Measurements from ENCODE around the gene DHPS.
"Not testable (repeated sequence)": the region's sequence is repeated elsewhere in the genome, so short reads cannot be mapped to it uniquely, and the experiment has no call there.

Gene DHPS

DNA sequence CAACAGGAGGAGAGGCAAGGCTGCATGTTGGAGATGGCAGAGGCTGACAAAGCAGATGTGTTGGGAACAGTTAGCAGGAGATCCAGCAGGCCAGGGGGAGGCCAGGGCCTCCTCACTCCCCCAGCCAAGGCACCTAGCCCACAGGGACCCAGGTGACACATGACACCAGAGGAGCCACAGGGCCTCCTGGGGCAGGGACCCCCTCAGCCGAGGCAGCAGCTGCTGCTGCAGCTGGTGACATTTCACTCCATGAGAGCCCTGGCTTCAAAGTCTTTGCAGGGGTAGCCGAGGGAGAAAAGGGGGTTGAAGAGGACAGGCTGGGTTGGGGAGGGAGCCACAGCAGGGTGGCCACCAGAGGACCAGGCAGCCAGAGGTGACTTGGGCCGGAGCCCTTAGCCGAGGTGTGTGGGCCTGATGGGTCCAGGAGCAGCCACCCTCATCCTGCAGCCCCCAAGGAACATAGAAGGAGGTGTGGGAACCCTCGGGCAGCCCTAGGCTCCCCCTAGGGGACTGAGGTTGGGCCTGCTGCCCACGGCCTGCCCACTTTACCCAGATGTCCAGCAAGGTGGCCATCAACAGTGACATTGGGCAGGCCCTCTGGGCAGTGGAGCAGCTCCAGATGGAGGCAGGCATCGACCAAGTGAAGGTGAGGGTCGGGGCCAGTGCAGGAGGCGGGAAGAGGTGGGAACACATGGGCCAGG, 6.0 kb upstream of the DHPS start, which contains the start of gene GNG14:
Gene GNG14 (plus strand): TSS at position 503 of the 701 bp plus-strand sequence. CDS start 51 bp downstream, at position 554.
- Histone ChIP-seq H3K9ac (ENCODE audit: low read depth, low read length) (no peak within 1 kb of the TSS), H3K27ac (ENCODE audit: low read length) (no peak within 1 kb of the TSS), H3K27me3 (ENCODE audit: insufficient read depth, low read length) (no peaks in the 10 kb centered on the region)

DNA sequence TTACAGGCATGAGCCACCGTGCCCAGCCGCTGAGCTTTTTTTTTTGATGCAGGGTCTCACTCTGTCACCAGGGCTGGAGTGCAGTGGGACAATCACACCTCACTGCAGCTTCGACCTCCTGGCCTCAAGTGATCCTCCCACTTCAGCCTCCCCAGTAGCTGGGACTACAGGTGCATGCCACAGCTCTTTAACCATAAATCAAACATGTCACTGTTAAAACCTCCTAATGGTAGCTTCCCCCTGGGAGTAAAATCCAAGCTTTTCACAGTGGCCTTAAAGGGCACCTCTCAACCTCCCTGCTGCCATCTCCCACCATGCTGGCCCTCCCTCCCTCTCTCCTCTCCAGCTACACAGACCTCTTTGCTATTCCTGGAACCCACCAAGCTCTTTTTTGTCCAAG, 4.2 kb upstream of the DHPS start:
- no peak overlapping the region for H3K27ac ChIP-seq (ENCODE audit: low read length)

More for the DNA sequence above, 6.0 kb upstream of the DHPS start, which contains the start of gene GNG14:
- Histone ChIP-seq H3K9me3 (ENCODE audit: insufficient read depth, low read depth, low read length) (no peaks in the 10 kb centered on the region), H3K4me1 (ENCODE audit: insufficient read depth, low read length) (no peaks in the 10 kb centered on the region), H3K36me3 (ENCODE audit: insufficient read depth, low read depth, low read length) (no peaks in the 10 kb centered on the region), H3K4me3 (ENCODE audit: low read length) (no peak within 1 kb of the TSS)

DNA sequence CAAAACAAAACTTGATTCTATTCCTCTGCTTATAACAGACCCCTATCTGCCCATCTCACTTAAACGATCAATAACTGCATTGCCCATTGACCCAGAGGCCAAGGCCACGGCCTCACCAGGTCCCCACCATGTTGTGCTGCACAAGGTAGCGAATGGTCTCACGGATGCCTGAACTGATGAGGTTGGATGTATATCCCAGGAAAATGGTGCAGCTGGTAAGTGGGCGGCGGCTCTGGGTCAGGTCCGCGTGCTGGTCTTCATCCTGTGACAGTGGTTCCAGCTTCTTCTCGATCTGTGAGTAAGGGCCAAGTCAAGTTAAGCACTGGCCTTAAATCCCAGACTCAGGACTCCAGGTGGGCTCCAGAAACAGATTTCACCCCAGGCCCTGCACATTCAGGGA, 1.6 kb downstream of the DHPS start:
- no peak overlapping the region for H3K4me3 ChIP-seq (ENCODE audit: low read length)
- H3K9me3 ChIP-seq (ENCODE audit: insufficient read depth, low read depth, low read length) = no peaks in the 10 kb centered on the region
- H3K9ac ChIP-seq (ENCODE audit: low read depth, low read length) = no peak overlapping the region
- no peaks in the 10 kb centered on the region for H3K27me3 ChIP-seq (ENCODE audit: insufficient read depth, low read length)
- no peak overlapping the region for H3K27ac ChIP-seq (ENCODE audit: low read length)
- H3K36me3 ChIP-seq (ENCODE audit: insufficient read depth, low read depth, low read length) = peaks cover 49% of the 10 kb centered on the region
- no peaks in the 10 kb centered on the region for H3K4me1 ChIP-seq (ENCODE audit: insufficient read depth, low read length)

More for the DNA sequence above, 4.2 kb upstream of the DHPS start:
- no peaks in the 10 kb centered on the region for H3K36me3 ChIP-seq (ENCODE audit: insufficient read depth, low read depth, low read length)
- H3K9me3 ChIP-seq (ENCODE audit: insufficient read depth, low read depth, low read length) = no peaks in the 10 kb centered on the region
- H3K4me3 ChIP-seq (ENCODE audit: low read length) = no peak overlapping the region
- H3K9ac ChIP-seq (ENCODE audit: low read depth, low read length) = no peak overlapping the region
- H3K27me3 ChIP-seq (ENCODE audit: insufficient read depth, low read length) = no peaks in the 10 kb centered on the region
- H3K4me1 ChIP-seq (ENCODE audit: insufficient read depth, low read length) = no peaks in the 10 kb centered on the region

DNA sequence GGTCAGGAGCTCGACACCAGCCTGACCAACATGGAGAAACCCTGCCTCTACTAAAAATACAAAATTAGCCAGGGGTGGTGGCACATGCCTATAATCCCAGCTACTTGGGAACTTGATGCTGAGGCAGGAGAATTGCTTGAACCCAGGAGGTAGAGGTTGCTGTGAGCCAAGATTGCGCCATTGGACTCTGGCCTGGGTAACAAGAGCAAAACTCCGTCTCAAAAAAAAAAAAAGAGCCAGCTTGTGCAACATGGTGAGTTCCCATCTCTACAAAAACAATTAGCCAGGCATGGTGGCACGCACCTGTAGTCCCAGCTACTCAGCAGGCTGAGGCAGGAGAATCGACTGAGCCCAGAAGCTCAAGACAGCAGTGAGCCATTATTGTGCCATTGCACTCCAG, 3.6 kb downstream of the DHPS start:
- not testable (repeated sequence) for H3K9ac ChIP-seq (ENCODE audit: low read depth, low read length); H3K27me3 ChIP-seq (ENCODE audit: insufficient read depth, low read length); H3K4me1 ChIP-seq (ENCODE audit: insufficient read depth, low read length); H3K27ac ChIP-seq (ENCODE audit: low read length); H3K9me3 ChIP-seq (ENCODE audit: insufficient read depth, low read depth, low read length); H3K4me3 ChIP-seq (ENCODE audit: low read length)
- H3K36me3 ChIP-seq (ENCODE audit: insufficient read depth, low read depth, low read length) = peaks cover 65% of the 10 kb centered on the region

DNA sequence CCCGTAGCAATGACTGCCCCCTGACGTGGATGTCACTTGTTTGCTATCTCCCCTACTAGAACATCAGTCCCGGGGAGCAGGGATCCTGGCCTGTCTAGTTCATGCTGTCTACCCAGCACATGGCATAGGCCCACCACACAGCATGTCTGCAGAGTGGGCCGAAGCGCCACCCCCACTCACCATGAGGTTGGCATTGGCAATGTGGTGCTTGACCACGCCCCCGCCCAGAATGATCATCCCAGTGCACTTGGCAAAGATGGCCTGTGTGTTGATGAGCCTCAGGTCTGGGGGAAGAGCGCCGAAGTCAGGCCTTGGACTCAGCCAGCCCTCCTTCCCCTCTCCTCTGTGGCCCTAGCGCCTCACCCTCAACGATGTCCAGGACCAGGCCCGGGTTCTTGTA, 4.8 kb downstream of the DHPS start:
- Histone ChIP-seq H3K27ac (ENCODE audit: low read length) (no peak overlapping the region), H3K9ac (ENCODE audit: low read depth, low read length) (no peak overlapping the region), H3K4me1 (ENCODE audit: insufficient read depth, low read length) (no peaks in the 10 kb centered on the region), H3K36me3 (ENCODE audit: insufficient read depth, low read depth, low read length) (peaks cover 74% of the 10 kb centered on the region), H3K9me3 (ENCODE audit: insufficient read depth, low read depth, low read length) (no peaks in the 10 kb centered on the region), H3K4me3 (ENCODE audit: low read length) (no peak overlapping the region), H3K27me3 (ENCODE audit: insufficient read depth, low read length) (no peaks in the 10 kb centered on the region)

DNA sequence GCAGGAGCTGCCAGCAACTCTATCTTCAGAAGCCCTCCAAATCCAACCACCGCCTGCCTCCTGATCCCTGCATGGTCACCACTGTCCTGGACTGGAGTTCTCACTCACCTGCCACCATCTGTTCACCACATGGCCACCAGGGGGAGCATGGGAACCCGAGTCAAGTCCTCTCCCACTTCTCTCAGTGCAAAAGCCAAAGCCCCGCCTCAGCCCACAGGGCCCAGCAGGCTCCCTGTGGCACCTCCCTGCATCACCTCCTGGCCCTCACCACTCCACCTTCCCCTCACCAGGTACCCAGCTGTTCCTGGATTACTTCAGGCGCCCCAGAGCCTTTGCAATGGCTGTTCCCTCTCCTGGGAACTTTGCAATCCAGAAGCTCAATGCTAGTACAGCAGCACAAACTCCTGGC, 5.3 kb downstream of the DHPS start:
- Histone ChIP-seq H3K27ac (ENCODE audit: low read length) (no peak overlapping the region), H3K27me3 (ENCODE audit: insufficient read depth, low read length) (no peaks in the 10 kb centered on the region), H3K9me3 (ENCODE audit: insufficient read depth, low read depth, low read length) (no peaks in the 10 kb centered on the region), H3K36me3 (ENCODE audit: insufficient read depth, low read depth, low read length) (peaks cover 74% of the 10 kb centered on the region), H3K4me1 (ENCODE audit: insufficient read depth, low read length) (no peaks in the 10 kb centered on the region), H3K9ac (ENCODE audit: low read depth, low read length) (no peak overlapping the region), H3K4me3 (ENCODE audit: low read length) (no peak overlapping the region)

DNA sequence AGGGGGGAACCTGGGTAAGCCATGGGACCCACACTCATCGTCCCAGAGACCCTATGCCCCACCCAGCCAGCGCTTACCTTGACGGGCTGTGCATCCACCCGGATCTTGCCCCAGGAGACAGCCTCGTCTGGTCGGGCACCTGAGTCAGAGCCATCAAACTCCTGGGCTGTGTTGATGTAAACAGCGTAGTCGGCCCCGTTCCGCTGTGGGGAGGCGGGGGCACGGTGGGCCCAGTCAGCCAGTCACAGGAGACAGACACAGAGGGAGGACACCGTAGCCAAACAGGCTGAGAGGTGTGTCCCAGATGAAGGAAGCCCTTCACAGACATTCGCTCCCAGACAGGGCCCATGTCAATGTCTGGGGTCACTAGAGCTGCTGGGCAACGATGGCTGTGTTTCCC, 5.7 kb downstream of the DHPS start:
- no peak overlapping the region for H3K4me3 ChIP-seq (ENCODE audit: low read length)
- no peaks in the 10 kb centered on the region for H3K4me1 ChIP-seq (ENCODE audit: insufficient read depth, low read length)
- no peak overlapping the region for H3K9ac ChIP-seq (ENCODE audit: low read depth, low read length)
- no peaks in the 10 kb centered on the region for H3K9me3 ChIP-seq (ENCODE audit: insufficient read depth, low read depth, low read length)
- no peaks in the 10 kb centered on the region for H3K27me3 ChIP-seq (ENCODE audit: insufficient read depth, low read length)
- no peak overlapping the region for H3K27ac ChIP-seq (ENCODE audit: low read length)
- peaks cover 75% of the 10 kb centered on the region for H3K36me3 ChIP-seq (ENCODE audit: insufficient read depth, low read depth, low read length)

DNA sequence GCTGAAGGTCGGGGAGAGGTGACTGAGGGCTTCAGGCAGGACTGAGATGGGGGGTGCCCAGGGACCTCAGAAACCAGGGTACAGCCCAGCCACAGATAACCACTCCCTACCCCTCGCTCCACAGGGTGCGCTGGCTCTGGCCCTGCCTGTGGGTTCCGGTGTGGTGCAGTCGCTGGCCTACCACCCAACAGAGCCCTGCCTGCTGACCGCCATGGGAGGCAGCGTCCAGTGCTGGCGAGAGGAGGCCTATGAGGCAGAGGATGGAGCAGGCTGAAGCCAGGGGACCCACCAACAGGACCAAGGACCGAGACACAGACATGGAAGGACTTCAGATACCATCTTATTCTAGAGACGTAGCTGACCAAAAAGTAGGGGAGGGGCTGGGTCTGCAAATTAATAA, 6.3 kb downstream of the DHPS start:
- Histone ChIP-seq H3K4me1 (ENCODE audit: insufficient read depth, low read length) (0 out of 2 replicates have a peak, but pooled peaks cover 3% of the 10 kb centered on the region), H3K27me3 (ENCODE audit: insufficient read depth, low read length) (no peaks in the 10 kb centered on the region), H3K9ac (ENCODE audit: low read depth, low read length) (no peak overlapping the region), H3K36me3 (ENCODE audit: insufficient read depth, low read depth, low read length) (peaks cover 80% of the 10 kb centered on the region), H3K4me3 (ENCODE audit: low read length) (no peak overlapping the region), H3K27ac (ENCODE audit: low read length) (no peak overlapping the region), H3K9me3 (ENCODE audit: insufficient read depth, low read depth, low read length) (no peaks in the 10 kb centered on the region)

DNA sequence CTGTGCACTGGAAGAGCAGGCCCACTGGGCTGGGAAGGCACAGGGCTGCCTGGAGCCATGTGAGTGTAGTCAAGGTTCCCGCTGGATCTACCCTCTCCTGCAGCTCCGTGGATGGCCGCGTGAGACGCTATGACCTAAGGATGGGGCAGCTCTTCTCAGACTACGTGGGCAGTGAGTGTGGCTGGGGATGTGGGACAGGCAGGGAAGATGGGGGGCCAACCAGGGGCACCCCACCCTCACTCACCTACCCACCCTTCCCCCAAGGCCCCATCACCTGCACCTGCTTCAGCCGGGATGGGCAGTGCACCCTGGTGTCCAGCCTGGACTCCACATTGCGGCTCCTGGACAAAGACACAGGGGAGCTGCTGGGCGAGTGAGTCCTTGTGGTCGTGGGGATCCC, 8.9 kb downstream of the DHPS start:
- H3K4me1 ChIP-seq (ENCODE audit: insufficient read depth, low read length) = 0 out of 2 replicates have a peak, but pooled peaks cover 5% of the 10 kb centered on the region
- no peak overlapping the region for H3K4me3 ChIP-seq (ENCODE audit: low read length)
- no peaks in the 10 kb centered on the region for H3K27me3 ChIP-seq (ENCODE audit: insufficient read depth, low read length)
- H3K9me3 ChIP-seq (ENCODE audit: insufficient read depth, low read depth, low read length) = no peaks in the 10 kb centered on the region
- H3K9ac ChIP-seq (ENCODE audit: low read depth, low read length) = no peak overlapping the region
- H3K36me3 ChIP-seq (ENCODE audit: insufficient read depth, low read depth, low read length) = peaks cover 57% of the 10 kb centered on the region
- no peak overlapping the region for H3K27ac ChIP-seq (ENCODE audit: low read length)

DNA sequence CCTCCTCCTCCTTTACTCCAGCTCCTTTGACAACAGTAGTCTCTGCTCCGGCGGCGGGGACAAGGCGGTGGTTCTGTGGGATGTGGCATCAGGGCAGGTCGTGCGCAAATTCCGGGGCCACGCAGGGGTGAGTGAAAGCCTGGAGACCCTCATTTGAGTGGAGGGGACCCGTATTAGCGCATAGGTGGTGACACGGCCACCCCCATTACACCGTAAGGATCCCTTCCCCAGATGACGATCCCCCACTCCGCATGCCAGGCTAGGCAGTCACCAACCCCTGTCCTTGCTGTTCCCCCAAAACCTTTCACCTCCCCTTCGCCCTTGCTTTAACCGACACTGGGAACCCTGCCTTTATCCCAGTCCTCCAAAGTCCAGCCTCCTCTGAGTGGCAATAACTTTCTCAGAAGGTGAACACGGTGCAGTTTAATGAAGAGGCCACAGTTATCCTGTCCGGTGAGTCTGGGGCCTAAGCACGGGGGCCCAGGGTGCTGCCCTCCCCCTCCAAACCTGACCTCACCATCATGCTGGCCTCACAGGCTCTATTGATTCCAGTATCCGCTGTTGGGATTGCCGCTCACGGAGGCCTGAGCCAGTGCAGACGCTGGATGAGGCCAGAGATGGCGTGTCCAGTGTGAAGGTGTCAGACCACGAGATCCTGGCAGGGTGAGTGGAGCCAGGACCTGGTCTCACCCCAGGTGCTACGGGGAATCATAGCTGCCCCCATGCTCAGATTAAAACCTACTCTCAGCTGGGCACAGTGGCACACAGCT, 11.3 kb downstream of the DHPS start:
- Histone ChIP-seq H3K4me3 (ENCODE audit: low read length) (peak overlapping the region; percentile 95), H3K9me3 (ENCODE audit: insufficient read depth, low read depth, low read length) (no peaks in the 10 kb centered on the region), H3K27me3 (ENCODE audit: insufficient read depth, low read length) (no peaks in the 10 kb centered on the region), H3K4me1 (ENCODE audit: insufficient read depth, low read length) (0 out of 2 replicates have a peak, but pooled peaks cover 5% of the 10 kb centered on the region), H3K9ac (ENCODE audit: low read depth, low read length) (peak overlapping the region; percentile 97; the same call in 1 of the 2 replicates), H3K36me3 (ENCODE audit: insufficient read depth, low read depth, low read length) (peaks cover 36% of the 10 kb centered on the region), H3K27ac (ENCODE audit: low read length) (peak overlapping the region; percentile 96)

DNA sequence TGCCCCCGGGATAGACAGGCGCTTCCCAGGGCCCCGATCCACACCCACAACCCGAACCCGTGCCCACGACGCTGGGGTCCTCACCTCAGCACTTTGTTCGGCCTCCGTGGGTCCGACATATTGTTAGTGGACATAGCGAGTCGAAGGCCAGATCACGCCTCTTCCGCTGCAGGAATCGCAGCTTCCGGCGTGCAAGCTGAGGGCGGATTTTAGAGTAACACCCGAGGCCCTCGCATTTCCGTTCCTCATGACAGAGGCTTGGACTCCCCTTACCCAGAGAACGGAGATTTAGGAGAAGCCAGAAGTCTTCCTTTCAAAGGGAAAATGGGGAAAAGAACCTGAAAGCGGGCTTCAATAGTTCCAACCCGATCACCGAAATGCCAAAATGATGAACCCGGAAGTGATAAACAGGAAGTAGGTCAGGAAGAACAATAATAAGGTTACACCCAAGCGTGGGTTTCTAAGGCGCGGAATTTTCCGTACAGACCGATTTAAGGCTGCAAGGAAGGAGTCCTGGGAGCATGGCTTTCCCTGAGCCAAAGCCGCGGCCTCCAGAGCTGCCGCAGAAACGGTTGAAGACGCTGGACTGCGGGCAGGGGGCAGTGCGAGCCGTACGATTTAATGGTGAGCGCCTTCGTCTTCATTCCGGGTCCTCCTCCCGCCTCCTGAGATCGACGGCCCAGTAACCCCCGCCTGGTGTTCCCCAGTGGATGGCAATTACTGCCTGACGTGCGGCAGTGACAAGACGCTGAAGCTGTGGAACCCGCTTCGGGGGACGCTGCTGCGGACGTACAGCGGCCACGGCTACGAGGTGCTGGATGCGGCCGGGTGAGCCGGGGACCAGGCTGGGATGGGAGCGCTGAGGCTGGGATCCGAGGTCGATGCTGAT, 12.2 kb downstream of the DHPS start:
- Histone ChIP-seq H3K4me3 (ENCODE audit: low read length) (peak overlapping the region; percentile 95), H3K27me3 (ENCODE audit: insufficient read depth, low read length) (no peaks in the 10 kb centered on the region), H3K9me3 (ENCODE audit: insufficient read depth, low read depth, low read length) (no peaks in the 10 kb centered on the region), H3K27ac (ENCODE audit: low read length) (peak overlapping the region; percentile 96), H3K36me3 (ENCODE audit: insufficient read depth, low read depth, low read length) (peaks cover 38% of the 10 kb centered on the region), H3K9ac (ENCODE audit: low read depth, low read length) (peak overlapping the region; percentile 97), H3K4me1 (ENCODE audit: insufficient read depth, low read length) (0 out of 2 replicates have a peak, but pooled peaks cover 5% of the 10 kb centered on the region)

Measured in iPS-20b (cell line).